H9 (cell line): ENCODE results near the gene CTAG2. TPM values are rescaled to one million over a fixed set of nuclear protein-coding genes. Genes with fewer than 3 reads are reported as not detected.

Experiments used
- DNase-seq: peaks from one replicate; pipeline ENCODE4 v3.0.0-alpha.2; 2017
- H2AFZ ChIP-seq: one replicate; pipeline ENCODE4 v1.6.1; 2013; ENCODE audit warnings: mild to moderate bottlenecking, low read length, control low read depth, moderate library complexity
- H2AK5ac ChIP-seq: 2 replicates; pipeline ENCODE4 v1.6.1; 2013; ENCODE audit warnings: low read length, control low read depth, mixed read lengths; ENCODE audit not compliant: insufficient read length
- H2BK120ac ChIP-seq: one replicate; pipeline ENCODE4 v1.6.1; 2013; ENCODE audit warnings: low read depth, mild to moderate bottlenecking, low read length, control low read depth, inconsistent platforms; ENCODE audit not compliant: poor library complexity, severe bottlenecking
- H2BK12ac ChIP-seq: 2 replicates; pipeline ENCODE4 v1.6.1; 2013; ENCODE audit warnings: low read length, control low read depth, mixed read lengths, low read depth; ENCODE audit not compliant: insufficient read length
- H2BK15ac ChIP-seq: 2 replicates; pipeline ENCODE4 v1.6.1; 2013; ENCODE audit warnings: low read depth, low read length, control low read depth
- H2BK20ac ChIP-seq: one replicate; pipeline ENCODE4 v1.6.1; 2013; ENCODE audit warnings: low read depth, mild to moderate bottlenecking, low read length, control low read depth, inconsistent platforms; ENCODE audit not compliant: poor library complexity, severe bottlenecking
- H2BK5ac ChIP-seq: 2 replicates; pipeline ENCODE4 v1.6.1; 2013; ENCODE audit warnings: low read length, control low read depth, mixed read lengths; ENCODE audit not compliant: insufficient read length
- H3K14ac ChIP-seq: 2 replicates; pipeline ENCODE4 v1.6.1; 2013; ENCODE audit warnings: low read length, control low read depth; ENCODE audit not compliant: insufficient read depth
- H3K18ac ChIP-seq: 2 replicates; pipeline ENCODE4 v1.6.1; 2013; ENCODE audit warnings: low read depth, mild to moderate bottlenecking, mixed read lengths, low read length, control low read depth; ENCODE audit not compliant: insufficient read length
- H3K23ac ChIP-seq: 2 replicates; pipeline ENCODE4 v1.6.1; 2013; ENCODE audit warnings: low read length, control low read depth, mixed read lengths, low read depth; ENCODE audit not compliant: insufficient read length
- H3K23me2 ChIP-seq: 2 replicates; pipeline ENCODE4 v1.6.1; 2013; ENCODE audit warnings: low read depth, mild to moderate bottlenecking, mixed read lengths, low read length, control low read depth; ENCODE audit not compliant: insufficient read length, poor library complexity, severe bottlenecking
- H3K27ac ChIP-seq: 2 replicates; pipeline ENCODE4 v1.5.1; 2013; ENCODE audit warnings: low read length, control low read depth, mixed read lengths, low read depth; ENCODE audit not compliant: insufficient read length
- H3K27me3 ChIP-seq: 2 replicates; pipeline ENCODE4 v1.6.1; 2013; ENCODE audit warnings: low read length, control low read depth, inconsistent platforms; ENCODE audit not compliant: insufficient read depth
- H3K4ac ChIP-seq: 2 replicates; pipeline ENCODE4 v1.6.1; 2013; ENCODE audit warnings: low read depth, mild to moderate bottlenecking, control low read depth, inconsistent platforms, low read length, moderate library complexity
- H3K4me1 ChIP-seq: 2 replicates; pipeline ENCODE4 v1.6.1; 2013; ENCODE audit warnings: low read length, control low read depth, inconsistent platforms; ENCODE audit not compliant: insufficient read depth
- H3K4me2 ChIP-seq: 2 replicates; pipeline ENCODE4 v1.6.1; 2013; ENCODE audit warnings: low read length, control low read depth, mixed read lengths; ENCODE audit not compliant: insufficient read length, insufficient read depth
- H3K56ac ChIP-seq: 2 replicates; pipeline ENCODE4 v1.6.1; 2013; ENCODE audit warnings: low read depth, mild to moderate bottlenecking, mixed read lengths, low read length, control low read depth; ENCODE audit not compliant: insufficient read length
- H3K79me1 ChIP-seq: 2 replicates; pipeline ENCODE4 v1.6.1; 2013; ENCODE audit warnings: low read depth, mild to moderate bottlenecking, moderate library complexity, low read length, control low read depth, inconsistent platforms; ENCODE audit not compliant: insufficient read depth, poor library complexity, severe bottlenecking
- H3K79me2 ChIP-seq: 2 replicates; pipeline ENCODE4 v1.6.1; 2013; ENCODE audit warnings: low read length, control low read depth, inconsistent platforms; ENCODE audit not compliant: insufficient read depth
- H3K9ac ChIP-seq: 2 replicates; pipeline ENCODE4 v1.6.1; 2013; ENCODE audit warnings: low read length, control low read depth, mixed read lengths; ENCODE audit not compliant: insufficient read length; ENCODE audit errors: extremely low read depth
- H3K9me3 ChIP-seq: one replicate; pipeline ENCODE4 v1.6.1; 2013; ENCODE audit warnings: low read depth, low read length, inconsistent platforms; ENCODE audit not compliant: control insufficient read depth
- H3T11ph ChIP-seq: one replicate; pipeline ENCODE4 v1.6.1; 2013; ENCODE audit warnings: mild to moderate bottlenecking, low read length, control low read depth, inconsistent platforms
- H4K20me1 ChIP-seq: one replicate; pipeline ENCODE4 v1.6.1; 2013; ENCODE audit not compliant: control insufficient read depth, insufficient read length, insufficient read depth
- H4K5ac ChIP-seq: 2 replicates; pipeline ENCODE4 v1.6.1; 2013; ENCODE audit warnings: low read depth, mild to moderate bottlenecking, mixed read lengths, low read length, control low read depth; ENCODE audit not compliant: insufficient read length
- H4K8ac ChIP-seq: replicated peaks from 2 replicates; pipeline ENCODE4 v1.6.1; 2013; ENCODE audit warnings: low read length, control low read depth, mixed read lengths, low read depth; ENCODE audit not compliant: insufficient read length
- H4K91ac ChIP-seq: 2 replicates; pipeline ENCODE4 v1.6.1; 2013; ENCODE audit warnings: low read depth, mild to moderate bottlenecking, moderate library complexity, mixed read lengths, low read length, control low read depth; ENCODE audit not compliant: insufficient read length
- H3K27ac Mint-ChIP-seq, 3 experiments: 2 replicates in 2 of 3; 3 replicates in 1 of 3; pipeline ENCODE4 v1.8.0; 2020 to 2021; ENCODE audit warnings: mixed read lengths in 3 of 3, mild to moderate bottlenecking in 1 of 3, moderate library complexity in 1 of 3
- H3K27me3 Mint-ChIP-seq: 2 replicates; pipeline ENCODE4 v1.8.0; 2021; ENCODE audit warnings: low read depth, mild to moderate bottlenecking, moderate library complexity, mixed read lengths
- H3K36me3 Mint-ChIP-seq, 3 experiments: 2 replicates in 2 of 3; 3 replicates in 1 of 3; pipeline ENCODE4 v1.8.0; 2020 to 2021; ENCODE audit warnings: low read depth in 3 of 3, mixed read lengths in 3 of 3; ENCODE audit not compliant: insufficient read depth in 1 of 3
- H3K4me1 Mint-ChIP-seq, 2 experiments: 2 replicates each; pipeline ENCODE4 v1.8.0; 2020; ENCODE audit warnings: mixed read lengths in 2 of 2
- H3K4me3 Mint-ChIP-seq, 2 experiments: 2 replicates in 1 of 2; 3 replicates in 1 of 2; pipeline ENCODE4 v1.8.0; 2020 to 2021; ENCODE audit warnings: mild to moderate bottlenecking in 2 of 2, mixed read lengths in 2 of 2, moderate library complexity in 1 of 2
- H3K9me3 Mint-ChIP-seq, 2 experiments: 2 replicates in 1 of 2; 3 replicates in 1 of 2; pipeline ENCODE4 v1.8.0; 2020; ENCODE audit warnings: mild to moderate bottlenecking in 2 of 2, mixed read lengths in 2 of 2, moderate library complexity in 1 of 2
- CTCF ChIP-seq: fragments of 200-600 bp; sonication (generic); conservative IDR thresholded peaks from 3 replicates; pipeline ENCODE4 v1.8.0; 2021; ENCODE audit warnings: antibody characterized with exemption, mild to moderate bottlenecking
- WGBS: extraction: QIAGEN DNeasy Blood & Tissue Kit; methylation state at CpG from one replicate; pipeline ENCODE4 v1.1.7; 2013; ENCODE audit warnings: missing lambda C conversion rate, low lambda C conversion rate, mixed read lengths; ENCODE audit not compliant: insufficient read length; ENCODE audit errors: extremely low coverage; 5-methylcytosine and 5-hydroxymethylcytosine counted together
- total RNA-seq: library from RNA; stranded (reverse); gene quantifications from 2 replicates; pipeline ENCODE4 v1.2.1, GENCODE V29; 2021

Gene CTAG2
- total RNA-seq, 1 experiment from 2014 or later, result not detected

- WGBS, result no CpG with 5 or more reads among the region's 13 CpGs
- no peak overlapping the region; a peak in 1 of 5 replicates for H3K4me3 Mint-ChIP-seq
- Histone ChIP-seq H3K27ac (no peak overlapping the region), H3K9ac (no peak overlapping the region), H2BK5ac (no peak overlapping the region), H3K79me1 (no peaks in the 10 kb centered on the region), H3K4ac (no peak overlapping the region), H4K8ac (no peak overlapping the region), H3K56ac (no peak overlapping the region), H3K14ac (no peak overlapping the region), H3K79me2 (no peaks in the 10 kb centered on the region), H4K91ac (no peak overlapping the region), H2BK15ac (no peak overlapping the region), H2BK12ac (no peak overlapping the region), H3K23me2 (no peaks in the 10 kb centered on the region), H4K20me1 (no peaks in the 10 kb centered on the region), H3K27me3 (no peaks in the 10 kb centered on the region), H3K23ac (no peak overlapping the region), H3T11ph (no peak overlapping the region), H3K18ac (no peak overlapping the region), H3K4me1 (no peaks in the 10 kb centered on the region), H2BK20ac (no peak overlapping the region), H3K4me2 (no peak overlapping the region), H2AFZ (no peak overlapping the region), H2AK5ac (no peak overlapping the region), H3K9me3 (peaks cover 59% of the 10 kb centered on the region), H2BK120ac (no peak overlapping the region), H4K5ac (no peak overlapping the region)
- H3K27me3 Mint-ChIP-seq, result peaks cover 2% of the 10 kb centered on the region
- H3K4me1 Mint-ChIP-seq, result peaks cover 12 to 17% of the 10 kb centered on the region in 2 experiments
- DNase-seq, result no peak
- H3K36me3 Mint-ChIP-seq, result peaks cover 0 to 7% (median 3%) of the 10 kb centered on the region in 3 experiments; a peak in 5 of 7 replicates
- H3K27ac Mint-ChIP-seq, result no peak overlapping the region
- TF ChIP-seq CTCF, result no peak
- H3K9me3 Mint-ChIP-seq, result peaks cover 72% of the 10 kb centered on the region in 2 experiments
Measured at GRCh38 chrX:154603438-154604430, 49.6 kb downstream of the CTAG2 start.
